NCI-H1048 (cell line): ENCODE results near the gene TMEM131.

Experiments used
- DNase-seq: peaks from one replicate; lab custom pipeline; 2025; lab: John Stamatoyannopoulos, UW

TMEM131 gene

DNA sequence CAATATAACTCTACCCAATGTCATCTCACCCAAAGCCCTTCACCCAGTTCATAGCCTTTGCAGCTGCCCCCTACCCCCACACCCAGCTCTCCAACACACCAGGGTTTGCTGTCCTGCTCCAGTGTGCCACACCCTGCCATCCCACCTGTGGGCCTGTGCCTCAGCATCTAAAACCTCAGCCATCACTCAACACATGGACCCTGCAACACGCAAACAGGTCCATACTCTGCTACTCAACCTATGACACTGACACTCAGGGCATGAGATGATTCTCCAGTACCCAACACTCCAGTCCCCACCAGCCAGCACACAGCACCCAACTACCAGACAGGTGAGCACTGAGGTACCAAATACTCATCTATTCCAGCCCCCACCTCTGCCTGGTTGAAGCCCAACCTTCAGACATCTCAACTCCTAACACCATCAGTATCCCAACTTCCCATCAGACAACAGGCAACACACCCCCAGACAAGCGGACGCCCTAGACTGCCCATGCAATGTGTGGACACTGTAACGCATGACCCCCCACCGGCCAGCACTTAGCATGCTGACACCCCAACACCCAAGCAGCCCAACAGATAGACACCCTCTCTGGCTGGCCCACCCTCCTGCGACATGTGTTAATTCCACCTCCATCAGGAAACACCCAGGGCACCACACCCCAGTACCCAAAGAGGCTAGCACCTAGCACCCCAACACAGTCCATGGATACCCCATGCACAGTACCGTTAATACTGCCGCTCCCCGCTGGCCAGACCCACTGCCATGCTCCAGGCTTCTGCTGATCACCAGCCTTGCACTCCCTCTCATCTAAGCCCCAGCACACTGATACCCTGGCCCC lies 257.3 kb downstream of the TMEM131 start:
- no peak for DNase-seq

DNA sequence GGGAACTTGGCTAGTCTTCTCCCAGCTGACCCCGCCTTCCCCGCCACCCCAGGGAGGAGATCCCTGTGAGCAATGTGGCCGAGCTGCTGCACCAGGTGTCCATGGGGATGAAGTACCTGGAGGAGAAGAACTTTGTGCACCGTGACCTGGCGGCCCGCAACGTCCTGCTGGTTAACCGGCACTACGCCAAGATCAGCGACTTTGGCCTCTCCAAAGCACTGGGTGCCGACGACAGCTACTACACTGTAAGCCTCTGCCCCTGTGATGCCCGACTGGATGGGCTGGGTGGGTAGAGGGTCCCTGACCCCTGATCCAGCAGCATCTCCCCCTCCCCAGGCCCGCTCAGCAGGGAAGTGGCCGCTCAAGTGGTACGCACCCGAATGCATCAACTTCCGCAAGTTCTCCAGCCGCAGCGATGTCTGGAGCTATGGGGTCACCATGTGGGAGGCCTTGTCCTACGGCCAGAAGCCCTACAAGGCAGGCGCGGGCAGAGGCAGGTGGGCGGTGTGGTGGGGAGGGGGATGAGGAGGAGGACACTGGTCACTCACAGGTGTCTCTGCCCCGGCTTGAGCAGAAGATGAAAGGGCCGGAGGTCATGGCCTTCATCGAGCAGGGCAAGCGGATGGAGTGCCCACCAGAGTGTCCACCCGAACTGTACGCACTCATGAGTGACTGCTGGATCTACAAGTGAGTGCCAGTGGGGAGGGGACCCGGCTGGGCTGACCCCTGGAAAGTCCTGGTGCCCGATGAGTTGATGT lies 258.1 kb downstream of the TMEM131 start:
- no peak for DNase-seq

DNA sequence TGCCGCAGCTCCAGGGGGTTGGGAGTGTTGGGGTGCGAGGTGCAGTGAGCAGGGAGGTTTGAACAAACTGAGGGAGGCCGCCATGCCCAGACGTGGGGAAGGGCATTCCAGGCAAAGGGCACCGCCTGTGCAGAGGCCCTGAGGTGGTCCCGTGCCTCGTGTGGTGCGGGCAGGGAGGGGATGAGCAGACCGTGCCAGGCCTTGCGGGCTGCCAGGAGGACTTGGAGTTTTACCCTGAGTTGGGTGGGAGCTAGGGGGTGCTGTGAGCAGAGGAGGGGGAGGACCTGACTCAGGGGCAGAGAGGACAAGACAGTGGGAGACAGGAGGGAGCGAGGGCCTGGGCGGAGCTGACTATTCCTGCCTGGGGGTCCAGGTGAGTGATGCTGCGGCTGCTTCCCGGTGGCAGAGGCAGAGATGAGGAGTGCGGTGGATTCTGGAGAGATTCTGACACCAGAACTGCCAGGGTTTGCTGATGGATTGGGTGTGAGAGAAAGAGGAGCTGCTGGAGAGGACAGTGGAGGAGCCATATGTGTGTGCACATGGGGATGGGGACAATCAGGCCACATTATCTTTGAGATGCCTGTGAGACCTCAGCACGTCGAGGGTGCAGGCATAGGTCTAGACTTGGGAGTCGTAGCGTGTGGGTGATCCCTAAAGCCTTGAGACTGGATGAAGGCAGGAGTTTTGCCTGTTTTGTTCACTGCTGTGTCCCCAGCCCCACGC lies 259.0 kb downstream of the TMEM131 start:
- DNase-seq: no peak

DNA sequence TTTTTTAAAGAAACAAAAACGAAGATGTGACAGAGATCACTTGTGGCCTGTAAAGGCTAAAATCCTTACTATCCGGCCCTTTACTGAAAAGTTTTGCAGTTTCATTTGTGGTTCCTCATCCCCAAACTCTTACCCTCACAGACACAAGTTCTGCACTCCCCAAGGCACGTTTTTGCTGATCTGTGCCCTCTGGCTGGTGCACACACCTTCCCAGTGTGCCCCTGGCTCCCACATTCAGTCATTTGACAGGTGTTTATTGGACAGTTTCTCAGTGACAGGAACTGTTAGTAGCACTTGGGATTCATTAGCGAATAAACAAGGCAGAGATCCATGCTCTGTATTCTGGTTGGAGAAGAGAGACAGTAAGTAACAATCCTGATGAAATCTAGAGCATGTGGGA lies 259.6 kb downstream of the TMEM131 start:
- DNase-seq: no peak

DNA sequence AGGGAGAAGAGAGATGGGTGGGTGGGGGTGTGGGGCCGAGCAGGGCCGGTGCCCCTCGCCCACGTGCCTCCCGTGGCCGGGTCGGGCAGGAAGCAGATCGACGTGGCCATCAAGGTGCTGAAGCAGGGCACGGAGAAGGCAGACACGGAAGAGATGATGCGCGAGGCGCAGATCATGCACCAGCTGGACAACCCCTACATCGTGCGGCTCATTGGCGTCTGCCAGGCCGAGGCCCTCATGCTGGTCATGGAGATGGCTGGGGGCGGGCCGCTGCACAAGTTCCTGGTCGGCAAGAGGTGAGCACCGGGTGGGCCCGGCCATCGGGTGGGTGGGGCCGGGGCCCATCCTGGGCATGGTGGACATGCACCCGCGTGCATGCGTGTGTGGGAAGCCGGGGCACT lies 260.6 kb downstream of the TMEM131 start:
- no peak for DNase-seq

DNA sequence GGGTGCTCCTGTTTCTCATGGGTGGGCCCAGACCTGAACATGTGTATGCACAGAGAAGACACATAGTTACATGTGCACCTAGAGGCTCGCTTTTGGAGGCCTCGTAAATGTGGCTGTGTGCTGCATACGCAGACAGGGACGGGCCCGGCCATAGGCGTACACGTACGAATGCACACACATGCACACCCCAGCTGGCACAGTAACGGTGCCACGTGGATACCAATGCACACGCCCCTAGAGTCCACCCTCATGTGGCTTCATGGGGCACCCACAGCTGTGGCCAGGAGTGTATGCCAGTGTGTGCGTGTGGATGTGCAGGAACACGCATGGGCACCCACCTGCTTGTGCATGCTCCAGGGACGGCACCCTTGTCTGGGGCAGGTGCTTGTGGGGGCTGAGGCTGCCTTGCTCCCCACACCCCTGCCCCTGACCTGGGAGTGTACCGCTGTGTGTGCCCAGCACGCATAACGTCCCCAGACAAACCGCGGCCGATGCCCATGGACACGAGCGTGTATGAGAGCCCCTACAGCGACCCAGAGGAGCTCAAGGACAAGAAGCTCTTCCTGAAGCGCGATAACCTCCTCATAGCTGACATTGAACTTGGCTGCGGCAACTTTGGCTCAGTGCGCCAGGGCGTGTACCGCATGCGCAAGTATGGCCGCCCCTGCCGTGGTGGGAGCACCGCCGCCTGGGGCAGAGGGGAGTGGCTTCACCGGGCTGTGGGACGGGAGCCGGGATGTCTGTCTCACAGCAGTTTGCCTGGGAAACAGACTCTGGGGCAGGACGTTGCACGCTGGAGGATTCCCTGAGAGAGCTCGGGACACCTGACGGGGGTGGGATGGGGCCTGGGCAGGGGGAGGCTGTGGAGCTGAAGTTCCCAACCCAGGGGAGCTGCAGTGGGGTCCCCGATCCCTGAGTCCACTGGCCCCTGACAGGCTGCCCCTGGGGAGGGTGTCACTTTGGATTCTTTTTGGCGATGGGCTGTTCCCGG lies 261.4 kb downstream of the TMEM131 start:
- DNase-seq: no peak

DNA sequence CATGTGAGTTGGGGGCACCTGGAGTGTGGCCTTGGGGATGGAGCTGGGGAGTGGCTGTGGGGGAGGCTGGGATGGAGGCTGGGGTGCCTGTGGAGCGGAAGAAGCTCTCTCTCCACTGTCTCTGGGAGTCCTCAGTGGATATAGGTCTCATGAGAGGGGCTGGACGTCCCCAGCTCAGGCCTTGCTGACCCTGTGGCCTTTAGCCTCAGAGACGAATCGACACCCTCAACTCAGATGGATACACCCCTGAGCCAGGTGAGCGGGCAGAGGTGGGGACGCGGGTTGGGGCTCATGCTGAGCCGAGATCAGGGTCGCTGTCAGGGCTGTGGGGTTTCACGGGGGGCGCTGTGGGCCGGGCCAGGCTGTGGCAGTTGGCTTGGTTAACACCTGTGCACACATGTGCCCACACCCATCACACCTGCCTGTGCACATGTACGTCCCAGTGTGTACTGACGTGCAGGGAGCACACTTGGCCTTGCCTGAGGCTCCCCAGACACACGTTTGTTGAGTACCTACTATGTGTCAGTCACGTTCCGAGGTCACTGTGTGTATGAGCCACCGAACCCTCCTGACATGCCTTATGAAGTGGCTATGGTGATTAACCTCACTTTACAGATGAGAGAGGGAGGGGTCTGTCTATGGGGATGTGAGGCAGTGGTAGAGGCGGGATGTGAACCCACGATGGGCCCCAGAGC lies 262.3 kb downstream of the TMEM131 start:
- no peak for DNase-seq

DNA sequence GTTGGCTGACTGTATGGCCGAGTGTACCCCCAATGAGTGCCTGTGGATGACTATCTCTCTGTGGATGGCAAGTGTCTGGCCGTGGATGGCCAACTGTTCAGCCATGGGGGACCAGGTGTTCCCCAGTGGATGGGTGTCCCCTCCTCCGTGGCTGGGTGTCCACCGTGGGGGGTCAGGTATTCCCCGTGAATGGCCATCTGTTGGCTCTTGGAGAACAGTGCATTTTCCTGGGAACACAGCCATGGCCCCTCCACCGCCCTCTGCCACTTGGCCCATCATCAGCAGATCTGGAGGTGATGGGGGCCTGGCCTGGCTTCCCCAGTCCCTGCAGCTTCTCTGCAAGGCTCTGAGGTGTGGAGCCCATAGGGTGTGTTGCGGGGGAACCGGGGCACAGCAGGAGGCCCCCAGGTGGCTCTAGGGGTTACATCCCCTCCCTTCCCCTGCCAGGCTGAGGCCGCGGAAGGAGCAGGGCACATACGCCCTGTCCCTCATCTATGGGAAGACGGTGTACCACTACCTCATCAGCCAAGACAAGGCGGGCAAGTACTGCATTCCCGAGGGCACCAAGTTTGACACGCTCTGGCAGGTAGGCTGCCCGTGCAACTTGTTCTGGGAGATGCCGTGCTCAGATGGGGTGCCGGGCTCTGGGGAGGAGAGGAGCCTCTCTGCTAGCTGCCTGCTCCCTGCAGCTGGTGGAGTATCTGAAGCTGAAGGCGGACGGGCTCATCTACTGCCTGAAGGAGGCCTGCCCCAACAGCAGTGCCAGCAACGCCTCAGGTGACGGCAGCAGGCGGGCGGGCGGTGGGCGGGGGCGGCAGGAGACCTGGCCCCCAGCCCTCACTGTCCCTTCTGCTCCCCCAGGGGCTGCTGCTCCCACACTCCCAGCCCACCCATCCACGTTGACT lies 263.1 kb downstream of the TMEM131 start:
- no peak for DNase-seq

DNA sequence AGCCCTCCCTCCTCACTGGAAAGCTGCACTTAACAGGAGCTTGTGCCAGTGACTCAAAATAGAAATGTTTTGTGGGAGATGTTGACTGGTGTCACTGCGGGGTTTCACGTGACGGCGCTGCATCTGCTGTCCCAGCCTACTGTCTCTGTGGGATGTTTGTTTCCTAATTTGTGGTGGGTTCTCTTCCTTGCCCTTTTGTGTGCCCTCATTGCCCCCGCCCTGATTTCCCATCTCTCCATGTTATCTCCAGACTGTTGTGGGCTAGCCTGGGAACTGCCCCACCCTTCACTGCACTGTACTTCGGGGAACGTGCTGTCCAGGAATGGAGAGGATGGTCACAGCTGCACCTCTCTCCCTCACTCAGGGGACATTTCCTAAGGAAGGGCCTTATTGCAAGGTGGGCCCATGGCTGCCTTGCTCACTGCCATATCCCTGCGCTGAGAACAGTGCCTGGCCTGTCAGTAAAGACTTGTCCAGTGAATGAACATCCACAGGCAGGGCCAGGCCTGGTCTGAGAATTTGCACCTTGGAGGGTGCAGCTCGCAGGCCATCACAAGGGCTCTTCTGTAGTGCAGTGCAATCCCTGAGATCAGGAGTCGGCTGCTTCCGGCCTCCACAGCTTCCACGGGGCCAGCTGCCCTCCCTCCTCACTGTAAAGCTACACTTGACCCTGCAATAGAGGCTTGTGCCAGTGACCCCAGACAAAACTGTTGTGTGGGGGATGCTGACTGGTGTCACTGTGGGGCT lies 264.3 kb downstream of the TMEM131 start:
- no peak for DNase-seq

DNA sequence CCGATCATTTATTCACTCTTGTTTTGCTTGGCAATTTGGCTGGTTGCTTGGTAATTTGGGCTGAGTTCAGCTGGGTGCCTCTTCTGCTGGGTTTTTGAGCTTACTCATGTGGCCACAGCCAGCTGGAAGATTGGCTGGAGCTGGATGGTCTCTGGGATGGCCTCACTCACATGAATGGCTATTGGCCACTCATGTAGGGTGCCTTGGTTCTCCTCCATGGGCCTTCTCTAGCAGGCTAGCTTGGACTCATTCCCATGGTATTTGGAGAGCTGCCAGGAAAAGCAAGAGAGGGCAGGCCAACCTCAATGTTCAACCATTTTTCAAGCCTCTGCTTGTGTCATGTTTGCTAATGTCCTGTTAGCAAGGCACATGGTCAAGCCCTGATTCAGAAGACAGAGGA lies 265.5 kb downstream of the TMEM131 start:
- no peak for DNase-seq

DNA sequence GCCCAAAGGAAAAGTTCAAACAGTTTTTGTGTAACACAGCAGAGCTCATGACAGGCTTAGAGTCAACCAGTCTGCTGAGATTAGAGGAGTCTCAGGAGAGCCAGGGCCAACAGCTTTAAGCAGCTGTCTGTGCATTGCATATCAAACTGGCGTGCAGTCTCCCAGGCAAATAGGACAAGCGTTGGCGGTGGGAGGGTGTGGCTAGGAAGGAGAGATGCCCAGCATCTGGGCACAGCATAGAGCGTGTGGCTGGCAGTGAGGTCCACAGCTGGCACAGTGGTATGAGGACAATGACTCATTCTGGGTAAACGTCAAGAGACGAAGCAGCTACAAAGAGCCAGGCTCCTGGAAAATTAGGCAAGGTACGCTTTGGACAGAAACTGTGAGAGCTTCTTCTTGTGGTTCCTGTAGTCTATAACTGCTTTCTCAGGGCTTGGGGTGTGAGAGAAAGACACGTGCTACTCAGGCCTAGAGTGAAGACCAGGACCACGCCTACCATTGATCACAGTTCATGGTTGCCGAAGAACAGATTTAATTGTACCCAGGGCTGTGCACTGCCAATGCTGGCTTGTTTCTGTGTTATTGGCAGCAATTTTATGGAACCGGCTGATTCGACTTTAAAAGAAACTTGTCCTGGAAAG lies 267.5 kb downstream of the TMEM131 start:
- DNase-seq: no peak

DNA sequence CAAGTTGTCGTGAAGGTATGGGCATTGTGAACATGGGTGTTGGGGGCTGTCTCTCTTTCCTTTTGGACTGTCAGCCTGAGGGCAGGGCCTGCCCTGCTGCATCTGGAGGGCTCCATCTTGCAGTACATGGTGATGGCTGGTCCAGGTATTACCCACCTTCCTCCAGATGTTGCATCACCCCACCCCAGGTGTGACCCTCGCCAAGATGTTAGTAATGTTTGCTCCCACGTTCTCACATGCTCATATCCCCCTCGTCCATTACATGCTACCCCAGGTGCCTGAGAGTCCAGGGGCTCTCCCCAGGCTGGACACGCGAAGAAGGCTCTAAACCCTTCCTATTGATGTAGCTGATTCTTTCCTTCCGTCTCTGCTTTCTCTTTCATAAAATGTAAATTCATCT lies 268.5 kb downstream of the TMEM131 start:
- DNase-seq: no peak

DNA sequence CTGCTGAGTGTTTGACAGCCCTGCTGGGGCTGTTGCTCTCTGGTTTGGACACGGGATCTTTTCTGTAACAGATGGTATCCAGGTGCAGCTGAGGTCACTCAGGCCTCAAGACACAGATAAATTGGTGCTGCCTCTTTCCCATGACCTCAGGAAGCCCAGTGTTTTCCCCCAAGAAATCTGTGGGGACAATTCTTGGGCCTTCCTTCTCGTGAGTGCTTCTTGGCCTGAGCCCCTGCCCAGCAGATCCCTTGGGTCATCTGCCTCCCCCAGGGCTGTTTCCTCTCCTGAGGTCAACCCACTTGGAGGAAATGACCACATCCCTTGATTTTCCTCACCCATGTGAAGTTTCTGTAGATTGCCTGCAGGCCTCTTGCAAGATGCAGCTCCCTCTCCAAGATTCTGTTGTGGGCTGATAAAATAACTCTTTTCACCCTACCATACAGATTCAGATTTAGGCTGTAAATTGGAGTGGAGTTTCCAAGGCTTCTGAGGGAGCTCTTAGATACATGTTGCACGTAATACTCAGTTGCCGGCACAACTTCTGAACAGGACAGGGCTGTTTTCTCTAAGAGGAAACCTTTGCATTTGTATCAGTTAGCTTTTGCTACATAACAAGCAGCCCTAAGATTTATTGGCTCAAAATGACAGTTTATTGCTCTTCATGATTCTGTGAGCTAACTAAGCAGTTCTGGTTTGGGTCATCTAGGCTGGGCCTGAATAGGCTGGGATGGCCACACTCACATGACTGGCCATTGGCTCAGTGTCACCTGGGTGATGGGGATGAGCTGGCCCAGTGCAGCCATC lies 269.3 kb downstream of the TMEM131 start:
- no peak for DNase-seq

DNA sequence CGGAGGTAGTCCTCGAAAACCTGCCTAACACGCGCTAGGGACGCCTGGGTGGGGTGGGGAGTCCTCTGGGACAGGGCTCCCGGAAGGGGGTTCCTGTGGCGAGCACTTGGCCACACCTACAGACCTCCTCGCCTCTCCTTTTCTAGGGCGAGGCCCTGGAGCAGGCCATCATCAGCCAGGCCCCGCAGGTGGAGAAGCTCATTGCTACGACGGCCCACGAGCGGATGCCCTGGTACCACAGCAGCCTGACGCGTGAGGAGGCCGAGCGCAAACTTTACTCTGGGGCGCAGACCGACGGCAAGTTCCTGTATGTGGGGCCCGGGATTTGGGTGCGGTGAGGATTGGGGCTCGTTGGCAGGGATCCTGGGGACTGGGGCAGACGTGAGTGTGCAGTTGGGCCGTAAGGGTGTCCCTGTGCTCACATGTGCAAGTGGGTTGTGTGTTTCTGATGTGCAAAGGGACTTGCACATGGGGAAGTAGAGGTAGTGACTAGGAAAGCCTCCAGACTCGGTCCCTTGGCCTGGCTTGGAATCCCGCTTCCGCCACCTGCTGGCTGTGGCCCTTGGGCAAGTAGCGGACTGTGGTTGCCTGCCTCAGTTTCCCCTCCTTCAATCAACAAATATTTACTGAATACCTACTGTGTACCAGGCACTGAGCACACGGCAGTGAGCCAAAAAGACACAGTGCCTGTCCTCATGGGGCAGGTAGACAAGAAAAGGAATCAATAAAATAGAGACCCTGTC lies 270.6 kb downstream of the TMEM131 start:
- no peak for DNase-seq

DNA sequence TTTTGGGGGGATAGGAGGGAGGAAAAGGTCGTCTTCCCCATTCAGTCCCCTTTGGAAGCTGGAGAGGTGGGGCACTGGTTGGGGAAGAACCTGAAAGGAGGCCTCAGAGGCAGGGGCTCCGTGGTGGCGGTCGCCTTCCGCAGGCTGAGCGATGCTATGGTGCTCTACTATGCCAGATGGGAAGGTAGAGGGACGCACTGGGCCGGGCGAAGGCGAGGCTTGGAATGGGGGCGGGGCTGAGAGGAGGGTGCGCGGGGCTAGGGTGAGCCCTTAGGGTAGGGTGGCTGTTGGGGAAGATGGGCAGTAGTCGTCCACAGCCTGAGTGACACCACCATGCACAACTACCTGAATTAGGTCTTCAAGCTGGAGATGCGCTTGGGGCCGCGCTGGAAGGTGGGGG lies 271.2 kb downstream of the TMEM131 start:
- DNase-seq: no peak

DNA sequence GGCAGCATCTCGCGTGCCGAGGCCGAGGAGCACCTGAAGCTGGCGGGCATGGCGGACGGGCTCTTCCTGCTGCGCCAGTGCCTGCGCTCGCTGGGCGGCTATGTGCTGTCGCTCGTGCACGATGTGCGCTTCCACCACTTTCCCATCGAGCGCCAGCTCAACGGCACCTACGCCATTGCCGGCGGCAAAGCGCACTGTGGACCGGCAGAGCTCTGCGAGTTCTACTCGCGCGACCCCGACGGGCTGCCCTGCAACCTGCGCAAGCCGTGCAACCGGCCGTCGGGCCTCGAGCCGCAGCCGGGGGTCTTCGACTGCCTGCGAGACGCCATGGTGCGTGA lies 271.7 kb downstream of the TMEM131 start:
- no peak for DNase-seq
